ENCODE data around the gene SMIM41.
"Not testable (repeated sequence)": the region's sequence is repeated elsewhere in the genome, so short reads cannot be mapped to it uniquely, and the experiment has no call there.

The SMIM41 gene

DNA sequence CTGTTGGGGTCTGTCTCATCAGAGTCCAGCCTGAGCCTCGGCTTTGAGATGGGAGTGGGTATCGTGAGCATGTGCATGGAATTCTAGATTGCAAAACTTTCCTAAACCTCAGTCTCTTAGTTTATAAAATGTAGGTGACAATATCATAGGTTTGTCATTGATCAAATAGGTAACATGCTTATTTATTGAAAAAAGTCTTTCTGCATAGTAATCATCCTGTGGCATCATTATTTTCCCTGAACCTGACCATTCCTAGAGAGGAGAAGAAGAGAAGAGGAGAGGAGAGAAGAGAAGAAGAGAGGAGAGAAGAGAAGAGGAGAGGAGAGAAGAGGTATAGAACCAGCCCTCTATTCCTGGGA is 4.1 kb downstream of the SMIM41 start:
- DNase-seq (ENCODE audit: extremely low read depth in 1 of 2, low read depth in 1 of 2), result no peak

DNA sequence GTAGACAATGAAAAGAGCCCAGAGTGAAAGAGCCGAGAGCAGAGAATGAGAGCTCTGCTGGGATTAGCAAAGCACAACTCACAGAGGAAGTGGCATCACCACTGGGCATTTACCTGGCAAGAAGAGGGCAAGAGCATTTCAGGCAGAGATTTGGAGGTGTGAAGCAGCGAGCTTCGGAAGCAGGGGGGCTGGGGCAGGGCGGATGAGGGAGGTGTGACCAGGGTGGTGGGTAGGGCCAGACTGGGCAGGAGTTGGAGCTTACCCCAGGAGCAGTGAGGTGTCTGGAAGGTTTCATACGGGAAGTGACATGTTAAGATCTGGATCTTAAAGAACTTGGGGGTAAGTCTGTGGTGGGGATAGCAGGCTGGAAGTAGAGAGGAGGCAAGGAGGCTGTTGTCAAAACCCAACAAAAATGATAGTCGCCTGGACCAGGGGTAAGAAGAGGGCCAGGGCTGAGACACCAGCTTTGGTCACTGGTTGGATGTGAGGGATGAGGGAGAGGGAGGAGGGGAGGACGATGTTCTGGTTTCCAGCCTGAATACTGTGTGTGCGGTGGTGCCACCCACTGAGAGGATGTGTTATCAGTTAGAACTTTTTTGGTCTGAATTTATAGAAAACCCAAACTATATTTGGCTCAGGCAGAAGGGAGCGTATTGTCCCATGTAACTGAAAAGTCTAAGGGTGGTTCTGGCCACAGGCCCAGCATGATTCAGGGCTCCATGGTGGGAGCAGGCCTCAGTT is 5.2 kb downstream of the SMIM41 start:
- DNase-seq (ENCODE audit: extremely low read depth in 1 of 2, low read depth in 1 of 2), result no peak

DNA sequence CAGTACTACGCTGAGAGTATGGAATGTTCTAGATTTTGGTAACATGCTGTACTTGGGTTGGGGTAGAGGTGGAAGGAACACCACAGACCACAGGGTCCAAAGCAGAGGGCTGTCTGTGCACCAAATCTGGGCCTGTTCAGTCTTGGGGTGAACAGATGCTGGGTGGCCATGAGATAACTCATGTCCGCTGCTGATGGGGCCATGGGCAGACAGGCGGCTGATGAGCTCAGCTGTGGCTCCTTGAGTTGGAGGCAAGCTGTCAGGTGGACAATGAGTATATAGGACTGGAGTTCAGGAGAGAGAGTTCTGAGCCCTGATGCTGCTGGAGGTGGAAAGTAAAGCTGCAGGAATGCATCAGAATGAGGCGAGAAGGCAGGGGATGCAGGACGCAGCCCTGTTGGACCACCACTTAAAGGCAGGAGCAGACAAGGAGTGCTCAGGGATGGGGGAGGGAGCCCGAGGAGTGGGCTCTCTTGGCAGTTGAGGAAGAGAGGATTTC is 6.2 kb downstream of the SMIM41 start:
- DNase-seq (ENCODE audit: extremely low read depth in 1 of 2, low read depth in 1 of 2), result no peak

DNA sequence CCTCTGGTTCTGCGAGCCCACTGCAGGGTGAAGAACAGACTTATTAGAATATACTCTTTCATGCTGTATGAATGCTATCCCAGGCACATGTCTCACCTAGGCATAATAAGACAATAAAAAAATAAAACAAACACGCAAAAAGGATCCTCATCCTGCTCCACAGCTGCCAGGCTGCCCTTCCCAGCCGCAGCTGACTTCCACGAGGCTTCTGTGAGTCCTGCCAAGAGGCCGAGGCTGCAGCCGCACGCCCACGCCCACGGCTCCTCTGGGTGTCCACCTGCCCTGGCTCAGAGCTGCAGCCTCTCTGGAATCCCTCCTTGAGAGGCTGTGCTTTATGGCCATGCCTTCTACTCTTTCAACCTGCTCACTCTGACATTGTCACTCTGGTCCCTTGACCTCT is 6.9 kb downstream of the SMIM41 start:
- DNase-seq (ENCODE audit: extremely low read depth in 1 of 2, low read depth in 1 of 2), result no peak

DNA sequence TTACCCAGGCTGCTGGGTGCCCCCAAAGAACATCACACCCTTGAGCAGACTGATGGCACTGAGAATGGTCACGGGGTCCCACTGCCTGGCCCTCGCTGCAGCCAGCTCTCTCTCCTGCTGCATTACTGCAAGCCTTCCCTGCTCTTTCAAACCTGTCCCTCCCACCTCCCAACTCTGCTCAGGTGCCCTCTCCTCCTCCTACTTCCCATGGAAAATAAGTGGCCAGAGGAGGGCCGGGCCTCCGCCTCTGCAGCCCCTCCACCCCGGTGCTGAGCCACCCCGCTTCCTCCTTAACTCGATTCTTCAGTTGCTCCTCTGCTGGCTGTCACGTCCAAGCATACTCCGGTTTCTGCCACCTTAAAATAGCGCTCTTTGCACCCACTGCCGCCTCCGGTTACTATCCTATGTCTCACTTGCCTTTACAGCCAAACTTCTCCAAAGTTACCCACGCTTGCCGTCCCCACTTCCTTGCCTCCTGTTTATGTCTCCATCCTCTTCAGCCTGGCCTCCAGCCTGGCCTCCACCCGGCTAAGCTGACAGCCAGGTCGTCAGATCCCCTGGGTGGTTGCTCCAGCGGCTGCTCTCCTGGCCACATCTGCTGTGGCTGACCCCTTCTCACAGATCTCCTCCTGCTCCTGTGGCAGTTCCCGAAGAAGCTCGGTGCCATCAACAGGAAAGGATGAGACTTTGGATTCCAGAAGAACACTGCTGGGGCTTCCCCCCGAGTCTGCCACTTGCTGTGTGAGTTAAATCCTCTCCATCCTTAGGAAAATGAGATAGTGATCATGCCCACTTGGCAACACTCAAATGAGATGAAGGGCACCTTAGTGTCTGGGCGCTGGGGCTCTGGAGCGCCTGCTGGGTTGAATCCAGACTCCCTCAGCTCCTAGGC is 7.7 kb downstream of the SMIM41 start:
- DNase-seq (ENCODE audit: extremely low read depth in 1 of 2, low read depth in 1 of 2), result no peak

DNA sequence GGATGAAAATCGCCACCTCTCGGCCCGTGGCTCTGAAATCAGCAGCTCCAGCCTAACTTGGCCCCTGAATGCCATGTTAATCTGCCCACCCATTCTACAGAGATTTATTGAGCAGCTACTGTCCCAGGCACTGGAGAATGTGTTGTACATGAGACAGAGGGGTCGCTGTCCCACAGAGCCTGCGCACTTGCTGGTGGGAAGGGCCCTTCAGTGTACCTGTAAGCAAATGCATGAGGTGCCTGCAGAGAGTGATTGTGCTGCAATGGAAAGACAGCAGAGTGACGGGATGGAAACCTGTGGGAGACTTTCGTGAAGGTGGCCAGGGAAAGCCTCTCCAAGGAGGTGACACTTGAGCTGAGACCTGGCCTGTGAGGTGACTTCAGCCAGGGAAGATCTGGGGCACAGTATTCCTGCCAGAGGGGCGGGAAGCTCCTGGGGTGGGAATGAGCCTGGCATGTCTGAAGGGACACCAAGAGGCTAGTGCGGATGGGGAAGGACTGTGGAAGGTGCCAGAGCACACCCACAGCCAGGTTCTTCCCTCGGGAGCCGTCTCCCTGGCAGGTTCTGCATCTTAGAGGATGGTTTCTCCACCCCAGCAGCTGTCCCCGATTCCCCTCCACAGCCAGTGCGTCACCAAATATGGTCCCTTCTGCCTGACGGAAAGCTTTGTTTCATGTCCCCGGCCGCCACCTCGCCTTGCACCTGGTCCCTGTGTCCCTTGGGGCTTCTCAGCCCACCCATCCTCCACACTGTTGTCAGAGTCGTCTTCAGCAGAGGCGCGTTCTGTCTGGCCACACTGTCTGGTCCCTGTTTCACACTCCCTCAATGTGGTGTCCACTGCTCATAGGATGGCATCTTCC is 8.7 kb downstream of the SMIM41 start:
- no peak for DNase-seq (ENCODE audit: extremely low read depth in 1 of 2, low read depth in 1 of 2)

DNA sequence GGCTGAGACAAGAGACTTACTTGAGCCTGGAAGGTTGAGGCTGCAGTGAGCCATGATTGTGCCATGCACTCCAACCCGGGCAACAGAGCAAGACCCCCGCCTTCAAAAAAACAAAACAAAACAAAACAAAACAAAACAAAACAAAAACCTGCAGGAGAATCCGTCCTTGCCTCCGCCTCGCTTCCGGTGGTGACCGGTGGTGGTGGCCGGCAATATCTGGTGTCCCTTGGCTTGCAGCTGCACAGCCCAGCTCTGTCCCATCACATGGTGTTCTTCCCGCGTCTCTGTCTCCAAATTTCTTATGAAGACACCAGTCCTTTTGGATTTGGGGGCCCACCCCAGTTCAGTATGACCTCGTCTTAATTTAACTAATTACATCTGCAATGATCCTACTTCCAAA is 10.0 kb downstream of the SMIM41 start:
- DNase-seq (ENCODE audit: extremely low read depth in 1 of 2, low read depth in 1 of 2), result no peak

DNA sequence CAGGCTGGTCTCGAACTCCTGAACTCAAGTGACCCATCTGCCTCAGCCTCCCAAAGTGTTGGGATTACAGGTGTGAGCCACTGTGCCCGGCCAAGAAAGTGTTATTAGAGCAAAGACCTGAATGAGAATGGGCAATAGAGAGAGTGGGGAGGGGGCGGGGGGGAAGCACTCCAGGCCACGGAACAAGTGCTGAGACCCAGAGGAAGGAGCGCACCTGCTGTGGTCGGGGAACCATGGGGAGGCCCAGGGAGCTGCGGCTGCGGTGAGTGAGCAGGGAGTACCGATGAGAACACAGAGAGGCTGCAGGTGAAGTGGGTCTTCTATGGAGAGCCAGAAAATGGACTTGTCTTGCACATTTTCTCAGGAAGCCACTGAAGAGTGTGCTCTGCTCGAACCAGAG is 10.8 kb downstream of the SMIM41 start:
- DNase-seq (ENCODE audit: extremely low read depth in 1 of 2, low read depth in 1 of 2), result no peak

DNA sequence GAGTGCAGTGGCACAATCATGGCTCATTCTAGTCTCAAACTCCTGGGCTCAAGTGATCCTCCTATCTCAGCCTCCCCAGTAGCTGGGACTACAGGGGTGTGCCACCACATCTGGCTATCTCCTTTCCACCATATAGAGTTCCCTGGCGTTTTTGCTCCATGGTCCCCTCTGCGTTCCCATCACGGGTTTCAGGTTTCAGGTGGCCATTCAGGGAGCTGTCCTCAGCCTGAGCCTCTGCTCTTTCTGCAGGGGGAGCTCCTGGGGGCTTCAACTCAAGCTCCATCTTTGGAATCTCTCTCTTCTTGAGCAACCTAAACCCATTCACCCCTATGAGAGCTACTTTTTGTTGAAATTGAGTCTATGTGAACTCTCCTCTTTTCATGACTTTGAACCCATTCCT is 11.6 kb downstream of the SMIM41 start:
- DNase-seq (ENCODE audit: extremely low read depth in 1 of 2, low read depth in 1 of 2), result no peak

DNA sequence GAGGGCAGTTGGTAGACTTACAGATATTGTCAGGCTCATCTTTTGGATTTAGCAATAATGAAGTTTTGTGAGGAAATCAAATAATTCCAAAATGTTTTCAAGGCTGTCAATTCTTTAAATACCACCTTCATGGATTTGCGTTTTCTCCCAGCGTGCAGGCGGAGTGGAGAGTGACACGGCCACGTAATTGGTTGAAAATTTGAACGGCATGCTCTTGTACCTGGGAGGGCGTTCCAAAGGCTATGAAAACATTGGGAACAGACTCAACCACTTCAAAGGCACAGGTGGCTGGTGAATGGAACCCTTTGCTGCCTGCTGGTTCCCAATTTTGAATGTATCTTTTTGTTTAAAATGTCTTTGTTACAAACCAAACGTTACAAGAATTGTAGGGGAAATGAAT is 12.4 kb downstream of the SMIM41 start:
- no peak for DNase-seq (ENCODE audit: extremely low read depth in 1 of 2, low read depth in 1 of 2)

DNA sequence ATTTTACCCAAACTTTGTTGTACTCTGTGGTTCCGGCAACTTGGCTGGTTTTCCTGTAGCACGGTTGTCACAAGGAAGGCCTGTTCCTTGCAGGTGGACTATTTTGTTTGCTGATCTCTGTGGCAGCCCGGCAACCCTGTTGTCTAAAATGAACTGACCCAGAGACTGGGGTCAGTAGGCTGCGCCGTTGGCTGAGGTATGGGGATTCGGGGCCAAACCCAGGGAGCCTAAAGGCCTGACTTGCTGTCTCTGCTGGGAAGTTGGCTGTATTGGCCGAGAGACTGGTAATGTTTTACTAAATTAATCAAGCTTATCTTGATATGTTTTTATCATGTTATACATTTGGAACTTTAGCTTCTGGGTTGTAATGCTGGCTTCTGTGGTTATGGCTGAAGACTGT is 13.8 kb downstream of the SMIM41 start:
- no peak for DNase-seq (ENCODE audit: extremely low read depth in 1 of 2, low read depth in 1 of 2)

DNA sequence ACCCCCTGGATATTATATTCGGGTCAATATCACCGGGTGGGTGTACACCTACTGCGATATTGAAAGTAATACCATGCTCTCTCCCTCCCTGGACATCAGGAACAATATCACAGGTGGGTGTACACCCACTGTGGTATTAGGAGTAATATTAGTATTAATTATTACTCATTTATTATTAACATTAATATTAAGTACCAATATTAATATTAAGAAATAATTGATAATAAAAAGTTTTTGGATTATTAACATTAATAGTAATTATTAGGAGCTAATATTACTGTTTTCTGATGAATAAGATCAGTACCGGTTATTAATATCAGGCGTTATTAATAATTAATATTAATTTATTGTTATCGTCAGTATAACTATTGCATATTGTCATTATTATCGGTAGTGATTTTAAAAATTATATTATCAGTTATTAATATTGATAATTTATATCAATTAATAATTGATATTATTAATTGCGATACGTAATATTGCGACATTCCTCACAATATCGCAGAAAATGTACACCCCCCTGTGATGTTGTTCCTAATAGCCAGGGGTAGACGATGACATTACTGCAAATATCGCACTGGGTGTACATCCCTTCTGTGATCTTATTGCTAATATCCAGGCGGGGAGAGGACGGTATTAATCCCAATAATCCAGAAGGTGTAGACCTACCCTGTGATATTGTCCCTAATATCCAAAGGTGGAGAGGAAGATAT is 17.0 kb downstream of the SMIM41 start:
- no peak for DNase-seq (ENCODE audit: extremely low read depth in 1 of 2, low read depth in 1 of 2)

DNA sequence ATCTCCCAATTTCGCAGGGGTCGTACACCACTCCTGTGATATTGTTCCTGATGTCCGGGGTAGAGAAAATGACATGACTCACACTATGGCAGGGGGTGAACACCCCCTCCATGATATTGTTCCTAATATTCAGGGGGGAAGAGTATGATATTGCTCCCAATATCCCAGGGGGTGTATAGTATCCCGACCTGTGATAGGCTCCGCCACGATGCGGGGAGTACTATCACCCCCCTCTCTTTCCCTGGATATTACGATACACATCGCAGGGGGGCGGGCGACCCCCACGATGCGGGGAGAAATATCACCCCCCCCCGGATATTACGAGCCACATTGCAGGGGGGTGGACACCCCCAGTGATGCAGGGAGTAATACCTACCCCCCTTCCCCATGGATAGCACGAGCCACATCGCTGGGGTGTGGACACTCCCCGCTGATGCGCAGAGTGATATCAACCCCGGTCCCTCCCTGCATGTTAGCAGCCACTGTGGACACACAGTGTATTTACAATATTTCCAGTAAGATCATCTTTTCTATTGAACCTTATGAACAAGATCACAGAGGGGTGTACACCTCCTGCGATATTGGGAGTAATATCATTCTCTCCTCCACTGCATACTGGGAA is 17.7 kb downstream of the SMIM41 start:
- DNase-seq (ENCODE audit: extremely low read depth in 1 of 2, low read depth in 1 of 2), result no peak

DNA sequence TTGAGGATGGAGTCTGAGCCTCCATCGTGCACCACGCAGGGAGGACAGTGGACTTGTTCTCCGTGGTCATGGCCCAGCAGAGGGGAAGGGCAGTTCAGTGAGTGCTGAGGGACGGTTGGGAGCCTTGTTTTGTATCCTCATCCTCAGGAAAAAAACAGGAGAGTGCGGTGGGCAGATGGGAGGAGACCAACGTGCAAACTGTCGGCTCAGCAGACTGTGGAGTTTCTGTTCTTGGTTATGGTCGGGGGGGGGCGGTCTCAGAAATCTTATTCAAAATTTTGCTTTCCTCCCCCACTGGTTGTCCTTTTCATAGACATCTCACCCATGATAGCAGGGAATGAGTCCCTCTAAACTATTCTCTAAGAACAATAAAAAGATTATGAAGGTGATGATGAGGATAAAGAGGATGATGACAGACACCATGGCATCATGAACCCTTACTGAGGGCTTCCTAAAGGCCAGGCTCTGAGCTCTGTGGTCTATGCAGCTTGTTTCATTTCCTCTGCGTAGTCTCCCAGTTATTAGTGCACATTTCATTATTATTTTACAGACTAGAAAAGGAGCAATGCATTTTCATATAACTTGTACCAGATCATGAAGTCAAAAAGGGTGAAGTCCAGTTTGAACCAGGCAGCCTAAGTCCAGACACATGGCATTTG is 25.1 kb downstream of the SMIM41 start:
- DNase-seq (ENCODE audit: extremely low read depth in 1 of 2, low read depth in 1 of 2), result not testable (repeated sequence)

DNA sequence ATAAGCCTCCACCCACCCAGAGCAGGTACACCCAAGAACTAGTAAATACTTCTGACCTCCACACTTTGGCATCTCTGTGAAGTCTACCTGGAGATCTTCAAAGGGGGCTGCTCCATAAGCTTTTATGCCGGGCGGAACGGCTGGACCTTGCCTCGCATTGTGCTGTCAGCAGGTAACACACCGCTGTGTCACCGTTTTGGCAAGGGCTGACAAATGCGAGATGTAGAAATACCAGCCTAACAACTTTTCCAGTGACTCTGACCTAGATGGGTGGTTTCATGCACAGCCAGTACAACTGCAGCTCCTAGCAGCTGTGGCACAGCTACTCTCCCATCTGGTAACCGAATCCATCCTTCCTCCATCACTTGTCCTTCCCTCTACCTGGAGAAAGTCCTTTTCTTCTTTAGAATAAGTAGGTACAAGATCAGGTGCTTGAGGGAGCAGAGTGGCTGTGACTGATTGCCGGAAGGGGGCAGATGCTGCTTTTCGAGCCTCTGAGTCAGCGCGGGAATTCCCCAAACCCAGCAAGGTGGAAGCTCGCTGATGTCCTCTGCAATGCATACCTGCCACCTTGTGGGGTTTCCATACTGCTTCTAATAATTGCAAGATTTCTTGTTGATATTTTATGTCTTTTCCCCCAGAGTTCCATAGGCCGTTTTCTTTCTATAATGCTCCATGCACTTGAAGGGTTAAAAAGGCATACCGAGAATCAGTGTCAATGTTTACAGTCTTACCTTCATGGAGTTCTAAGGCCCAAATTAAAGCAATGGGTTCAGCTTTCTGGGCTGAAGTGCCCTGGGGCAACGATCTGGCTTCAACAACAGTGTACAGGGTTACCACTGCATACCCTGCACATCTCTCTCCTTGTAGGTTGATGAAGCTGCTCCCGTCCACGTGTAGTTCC is 37.0 kb downstream of the SMIM41 start:
- DNase-seq (ENCODE audit: extremely low read depth in 1 of 2, low read depth in 1 of 2), result peak in 1 of 2 donors; percentile 42

DNA sequence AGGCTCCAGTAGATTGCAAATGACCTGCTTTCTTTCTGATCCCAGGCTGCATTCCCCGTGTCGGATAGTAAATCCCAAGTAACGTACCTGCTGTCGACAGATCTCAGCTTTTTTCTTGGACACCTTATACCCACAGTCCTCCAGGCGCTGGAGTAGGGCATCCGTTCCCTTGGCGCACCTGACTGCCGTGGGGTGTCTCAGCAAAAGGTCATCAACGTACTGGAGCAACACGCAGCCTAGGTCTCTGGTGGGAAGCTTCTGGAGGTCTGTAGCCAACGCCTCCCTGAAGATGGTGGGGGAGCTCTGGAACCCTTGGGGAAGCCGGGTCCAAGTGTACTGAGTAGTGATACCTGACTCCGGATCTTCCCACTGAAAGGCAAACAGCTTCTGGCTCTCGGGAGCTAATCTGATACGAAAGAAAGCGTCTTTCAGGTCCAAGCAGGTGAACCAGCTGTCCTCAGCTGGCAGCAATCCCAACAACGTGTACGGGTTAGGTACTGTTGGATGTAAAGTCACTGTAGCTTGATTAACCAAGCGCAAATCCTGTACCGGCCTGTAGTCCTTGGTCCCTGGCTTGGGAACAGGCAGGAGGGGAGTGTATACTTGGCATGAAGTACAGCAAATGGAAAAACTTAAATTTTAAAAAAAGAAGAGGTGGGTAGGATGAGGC is 38.4 kb downstream of the SMIM41 start:
- DNase-seq (ENCODE audit: extremely low read depth in 1 of 2, low read depth in 1 of 2), result not testable (repeated sequence)

DNA sequence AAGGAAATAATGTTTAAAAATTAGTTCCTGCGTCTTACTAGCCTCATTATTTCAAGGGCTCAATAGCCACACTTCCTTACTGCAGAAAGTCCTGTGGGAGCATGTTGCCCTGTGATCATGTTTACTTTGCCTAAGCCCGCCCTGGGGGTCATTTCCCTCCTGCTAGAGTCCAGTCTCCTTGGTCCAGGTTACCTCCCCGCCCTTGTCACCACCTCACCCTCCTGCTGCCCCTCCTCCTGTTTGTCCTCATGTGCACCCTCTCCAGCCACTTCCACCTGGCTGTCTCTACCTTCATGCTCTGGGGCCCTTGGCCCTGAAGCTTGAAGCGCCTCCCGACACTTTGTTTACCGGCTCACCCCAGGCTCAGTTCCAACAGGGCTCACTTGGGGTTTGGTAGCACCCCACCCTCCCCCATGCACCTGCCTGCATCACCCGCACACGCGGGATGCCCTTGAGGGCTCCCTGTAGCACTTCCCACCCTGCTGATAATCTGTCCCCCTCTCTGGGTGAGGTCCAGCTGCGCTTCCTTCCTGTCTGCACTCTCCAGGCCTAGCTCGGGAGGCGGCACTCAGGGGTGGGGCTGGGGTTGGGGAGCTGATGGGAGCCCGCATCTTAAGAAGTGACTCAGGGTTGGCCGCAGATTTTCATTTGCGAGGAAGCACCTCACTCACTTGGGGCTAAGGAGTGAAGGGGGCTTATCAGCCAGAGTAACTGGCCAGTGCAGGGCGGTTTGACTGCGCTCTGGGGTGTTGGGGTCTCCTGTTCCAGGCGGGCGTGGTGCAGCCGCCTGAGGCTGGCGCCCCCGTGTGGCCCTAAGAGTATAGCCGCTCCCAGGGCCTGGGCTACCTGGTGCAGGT is 40.1 kb downstream of the SMIM41 start:
- DNase-seq (ENCODE audit: extremely low read depth in 1 of 2, low read depth in 1 of 2), result no peak
